GM23338 (cell line): Measurements from ENCODE around the gene FAM222A.

Source experiments
- CREB1 ChIP-seq: fragments of 250-450 bp; sonication (Bioruptor Pico); IDR thresholded peaks from 2 replicates; pipeline ENCODE4 v1.5.0; 2020; ENCODE audit warnings: low read depth, mild to moderate bottlenecking, moderate library complexity
- CTCF ChIP-seq, 2 experiments: fragments of 200-600 bp in 1 of 2; sonication (generic) in 1 of 2; conservative IDR thresholded peaks; 2 replicates each; pipeline versions ENCODE4 v1.5.1 to v1.6.1; 2016 to 2017; ENCODE audit warnings: antibody characterized with exemption in 2 of 2, low read depth in 2 of 2, mild to moderate bottlenecking in 2 of 2, moderate library complexity in 1 of 2
- EZH2 ChIP-seq: fragments of 200-600 bp; sonication (generic); IDR thresholded peaks from one replicate; pipeline ENCODE4 v1.8.0; 2017; ENCODE audit warnings: antibody characterized with exemption, mild to moderate bottlenecking, low read depth; ENCODE audit not compliant: unreplicated experiment
- EZH2phosphoT487 ChIP-seq: fragments of 200-600 bp; sonication (generic); IDR thresholded peaks from one replicate; pipeline ENCODE4 v1.8.1; 2018; ENCODE audit warnings: antibody characterized with exemption; ENCODE audit not compliant: unreplicated experiment
- JUNB ChIP-seq: IDR thresholded peaks from one replicate; pipeline ENCODE4 v1.6.1; 2016; ENCODE audit warnings: antibody characterized with exemption; ENCODE audit not compliant: unreplicated experiment
- NANOG ChIP-seq: IDR thresholded peaks from 2 replicates; pipeline ENCODE4 v1.6.1; 2016; ENCODE audit warnings: antibody characterized with exemption, borderline replicate concordance
- POLR2AphosphoS5 ChIP-seq: IDR thresholded peaks from 2 replicates; pipeline ENCODE4 v1.6.1; 2016; ENCODE audit warnings: antibody characterized with exemption, low read depth

- TF ChIP-seq CTCF (conservative IDR thresholded peaks at IDR 0.05; ENCODE audit: low read depth in 2 of 2) (no peak), EZH2 (no peak), CREB1 (no peak), JUNB (no peak), POLR2AphosphoS5 (no peak), NANOG (no peak), EZH2phosphoT487 (no peak)
Measured at GRCh38 chr12:109772622-109773321, 59.1 kb downstream of the FAM222A start.
